Kidney epithelial cell (primary cell): ENCODE measurements around the gene ZDHHC17. TPM values are rescaled to one million over a fixed set of nuclear protein-coding genes. Genes with fewer than 3 reads are reported as not detected.

Experiments used
- DNase-seq: peaks from one replicate; pipeline ENCODE4 v3.0.0-alpha.2; 2010; ENCODE audit warnings: low read depth
- H3K27me3 ChIP-seq: 2 replicates; pipeline ENCODE4 v1.6.0; 2011; ENCODE audit warnings: low read length; ENCODE audit not compliant: control insufficient read depth, insufficient read depth
- H3K36me3 ChIP-seq: 2 replicates; pipeline ENCODE4 v1.5.1; 2011; ENCODE audit warnings: low read length; ENCODE audit not compliant: control insufficient read depth, insufficient read depth
- H3K4me3 ChIP-seq: 2 replicates; pipeline ENCODE4 v1.5.1; 2011; ENCODE audit warnings: low read depth, mild to moderate bottlenecking, control low read depth, low read length
- total RNA-seq: library from RNA; depleted of rRNA; stranded (reverse); fragments of >200 nt; gene quantifications from 2 replicates; pipeline ENCODE4 v1.2.3, GENCODE V29; 2015
- TF ChIP-seq, protein P1 (sequence below): IDR thresholded peaks from 2 replicates; pipeline ENCODE4 v1.5.1; 2011; ENCODE audit warnings: mild to moderate bottlenecking, moderate library complexity, low read length, control low read depth, inconsistent platforms; ENCODE audit not compliant: insufficient read depth, poor library complexity, severe bottlenecking

ZDHHC17 gene
- total RNA-seq, 1 donor from 2014 or later, result 29.6 TPM

- no peaks in the 10 kb centered on the region for H3K27me3 ChIP-seq
- DNase-seq, result no peak
- H3K4me3 ChIP-seq, result no peak overlapping the region
- TF ChIP-seq, protein P1, sequence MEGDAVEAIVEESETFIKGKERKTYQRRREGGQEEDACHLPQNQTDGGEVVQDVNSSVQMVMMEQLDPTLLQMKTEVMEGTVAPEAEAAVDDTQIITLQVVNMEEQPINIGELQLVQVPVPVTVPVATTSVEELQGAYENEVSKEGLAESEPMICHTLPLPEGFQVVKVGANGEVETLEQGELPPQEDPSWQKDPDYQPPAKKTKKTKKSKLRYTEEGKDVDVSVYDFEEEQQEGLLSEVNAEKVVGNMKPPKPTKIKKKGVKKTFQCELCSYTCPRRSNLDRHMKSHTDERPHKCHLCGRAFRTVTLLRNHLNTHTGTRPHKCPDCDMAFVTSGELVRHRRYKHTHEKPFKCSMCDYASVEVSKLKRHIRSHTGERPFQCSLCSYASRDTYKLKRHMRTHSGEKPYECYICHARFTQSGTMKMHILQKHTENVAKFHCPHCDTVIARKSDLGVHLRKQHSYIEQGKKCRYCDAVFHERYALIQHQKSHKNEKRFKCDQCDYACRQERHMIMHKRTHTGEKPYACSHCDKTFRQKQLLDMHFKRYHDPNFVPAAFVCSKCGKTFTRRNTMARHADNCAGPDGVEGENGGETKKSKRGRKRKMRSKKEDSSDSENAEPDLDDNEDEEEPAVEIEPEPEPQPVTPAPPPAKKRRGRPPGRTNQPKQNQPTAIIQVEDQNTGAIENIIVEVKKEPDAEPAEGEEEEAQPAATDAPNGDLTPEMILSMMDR, result no peak
- no peaks in the 10 kb centered on the region for H3K36me3 ChIP-seq
These were observed 21.5 kb downstream of the ZDHHC17 start for GRCh38 chr12:76785407-76785806.

GRCh38 chr12:76786986-76787385 lies 23.1 kb downstream of the ZDHHC17 start:
- no peak overlapping the region for H3K4me3 ChIP-seq
- DNase-seq, result no peak
- no peaks in the 10 kb centered on the region for H3K27me3 ChIP-seq
- H3K36me3 ChIP-seq, result no peaks in the 10 kb centered on the region
- TF ChIP-seq, protein P1, result no peak

DNA sequence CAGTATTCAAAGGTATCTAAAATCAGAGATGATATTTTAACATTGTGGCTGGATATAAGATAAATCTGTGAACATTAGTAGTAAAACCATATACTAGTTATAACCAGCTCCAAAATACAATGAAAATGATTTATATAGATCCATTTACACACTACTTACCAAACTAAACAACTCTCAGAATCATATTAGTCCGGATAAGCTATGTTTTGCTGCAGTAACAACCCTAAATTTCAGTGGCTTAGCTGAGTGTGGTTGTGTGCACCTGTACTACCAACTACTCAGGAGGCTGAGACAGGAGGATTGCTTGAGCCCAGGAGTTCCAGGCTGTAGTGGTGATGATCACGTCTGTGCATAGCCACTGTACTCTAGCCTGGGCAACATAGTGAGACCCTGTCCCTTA lies 23.8 kb downstream of the ZDHHC17 start:
- Histone ChIP-seq H3K36me3 (no peaks in the 10 kb centered on the region), H3K27me3 (no peaks in the 10 kb centered on the region), H3K4me3 (no peak overlapping the region)
- TF ChIP-seq, protein P1, result no peak
- no peak for DNase-seq

GRCh38 chr12:76789335-76790050 lies 25.6 kb downstream of the ZDHHC17 start:
- Histone ChIP-seq H3K4me3 (no peak overlapping the region), H3K27me3 (no peaks in the 10 kb centered on the region), H3K36me3 (no peaks in the 10 kb centered on the region)
- TF ChIP-seq, protein P1, result no peak
- no peak for DNase-seq

GRCh38 chr12:76790564-76791552 lies 26.9 kb downstream of the ZDHHC17 start:
- no peaks in the 10 kb centered on the region for H3K36me3 ChIP-seq
- no peak for DNase-seq
- TF ChIP-seq, protein P1, result peak; percentile 35
- H3K27me3 ChIP-seq, result no peaks in the 10 kb centered on the region
- no peak overlapping the region for H3K4me3 ChIP-seq
